Liver (tissue), 3 donors: ENCODE data around the gene MORN2.

Experiments
- CTCF ChIP-seq: fragments of 150-350 bp; IDR thresholded peaks from 2 replicates; pipeline ENCODE4 v1.5.1; 2017; ENCODE audit warnings: improper control_type of control experiment, low read depth, low read length; ENCODE audit not compliant: missing input control
- EGR1 ChIP-seq, 2 donors: IDR thresholded peaks; 2 replicates each; pipeline ENCODE4 v1.6.1; 2016 to 2018; ENCODE audit warnings: antibody characterized with exemption in 2 of 2, low read depth in 2 of 2
- FOXA1 ChIP-seq: IDR thresholded peaks from 2 replicates; pipeline ENCODE4 v1.6.1; 2016; ENCODE audit warnings: antibody characterized with exemption
- GABPA ChIP-seq, 2 donors: IDR thresholded peaks in 1 of 2; conservative IDR thresholded peaks in 1 of 2; 2 replicates each; pipeline ENCODE4 v1.6.1; 2016; ENCODE audit warnings: antibody characterized with exemption in 2 of 2, mild to moderate bottlenecking in 1 of 2, moderate library complexity in 1 of 2
- JUND ChIP-seq, 2 donors: IDR thresholded peaks; 2 replicates each; pipeline ENCODE4 v1.6.1; 2016; ENCODE audit warnings: antibody characterized with exemption in 2 of 2
- MAX ChIP-seq: IDR thresholded peaks from 2 replicates; pipeline ENCODE4 v1.6.1; 2016; ENCODE audit warnings: antibody characterized with exemption
- NR2F2 ChIP-seq: IDR thresholded peaks from 2 replicates; pipeline ENCODE4 v1.6.1; 2016; ENCODE audit warnings: antibody characterized with exemption
- RAD21 ChIP-seq, 2 donors: IDR thresholded peaks; 2 replicates each; pipeline ENCODE4 v1.6.1; 2016; ENCODE audit warnings: antibody characterized with exemption in 2 of 2, mild to moderate bottlenecking in 2 of 2
- REST ChIP-seq: IDR thresholded peaks from 2 replicates; pipeline ENCODE4 v1.6.1; 2016; ENCODE audit warnings: antibody characterized with exemption, mild to moderate bottlenecking
- RXRA ChIP-seq, 2 donors: IDR thresholded peaks; 2 replicates each; pipeline ENCODE4 v1.6.1; 2017 to 2018; ENCODE audit warnings: antibody characterized with exemption in 2 of 2, mild to moderate bottlenecking in 1 of 2
- SP1 ChIP-seq: IDR thresholded peaks from 2 replicates; pipeline ENCODE4 v1.6.1; 2018; ENCODE audit warnings: antibody characterized with exemption, mild to moderate bottlenecking
- YY1 ChIP-seq: IDR thresholded peaks from 2 replicates; pipeline ENCODE4 v1.6.1; 2016; ENCODE audit warnings: antibody characterized with exemption, mild to moderate bottlenecking
- donor health status: healthy.
- donor health status: healthy.

DNA sequence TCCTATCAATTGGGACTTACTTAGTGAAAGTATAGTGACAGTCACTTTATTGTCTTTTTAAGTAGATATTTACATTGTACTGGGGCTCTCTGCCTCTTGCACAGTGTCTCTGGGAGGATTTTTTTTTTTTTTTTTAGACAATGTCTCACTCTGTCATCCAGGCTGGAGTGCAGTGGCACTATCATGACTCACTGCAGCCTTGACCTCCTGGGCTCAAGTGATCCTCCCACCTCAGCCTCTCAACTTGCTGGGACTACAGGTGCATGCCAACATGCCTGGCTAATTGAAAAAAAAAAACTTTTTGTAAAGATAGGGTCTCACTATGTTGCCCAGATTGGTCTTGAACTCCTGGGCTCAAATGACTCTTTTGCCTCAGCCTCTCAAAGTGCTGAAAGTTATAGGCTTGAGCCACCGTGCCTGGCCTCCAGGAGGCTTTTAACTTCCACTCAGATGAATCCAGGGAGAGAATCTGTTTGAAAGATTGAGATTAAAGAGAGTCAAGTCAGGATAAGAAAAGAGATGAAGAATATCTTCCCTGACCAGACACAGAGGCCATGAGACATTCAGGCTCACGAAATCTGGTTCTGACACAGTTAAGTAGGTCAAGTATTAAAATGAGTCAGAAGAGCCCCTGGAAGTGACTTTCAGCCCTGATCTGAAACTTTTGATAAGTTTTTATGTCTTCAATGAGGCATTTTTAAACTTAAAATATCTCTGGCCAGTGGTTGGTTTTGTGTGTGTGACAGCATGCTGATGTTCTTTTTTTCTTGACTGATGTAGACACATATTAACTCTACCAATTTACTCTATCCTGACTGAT, 32.2 kb downstream of the MORN2 start:
- TF ChIP-seq MAX (no peak), CTCF (no peak), FOXA1 (no peak), GABPA (IDR thresholded peaks at IDR 0.05 in 1 of 2, conservative IDR thresholded peaks at IDR 0.05 in 1 of 2) (no peak), SP1 (no peak), REST (no peak), RXRA (IDR thresholded peaks at IDR 0.05) (no peak), JUND (IDR thresholded peaks at IDR 0.05) (no peak), EGR1 (IDR thresholded peaks at IDR 0.05; ENCODE audit: low read depth in 2 of 2) (no peak), NR2F2 (no peak), RAD21 (IDR thresholded peaks at IDR 0.05) (no peak), YY1 (no peak)
